ENCODE data around the gene SYNGR3. TPM values are rescaled to one million over a fixed set of nuclear protein-coding genes. Genes with fewer than 3 reads are reported as not detected.

The SYNGR3 gene
- total RNA-seq, 1 donor from 2014 or later = 6.0 TPM

GRCh38 chr16:1990101-1990350, 256 bp downstream of the SYNGR3 start:
- no peak for DNase-seq (ENCODE audit: low read depth)
- H3K9ac ChIP-seq (ENCODE audit: low read length) = no peak overlapping the region
- Mint-ChIP-seq H3K36me3 (ENCODE audit: low read depth, unreplicated experiment) (peaks cover 3% of the 10 kb centered on the region), H3K4me3 (ENCODE audit: unreplicated experiment) (no peak overlapping the region), H3K27ac (ENCODE audit: unreplicated experiment) (no peak overlapping the region), H3K27me3 (ENCODE audit: low read depth, unreplicated experiment) (peaks cover 17% of the 10 kb centered on the region), H3K4me1 (ENCODE audit: low read depth, unreplicated experiment) (no peaks in the 10 kb centered on the region), H3K9me3 (ENCODE audit: unreplicated experiment) (no peaks in the 10 kb centered on the region)
- peaks cover 14% of the 10 kb centered on the region for H4K20me1 ChIP-seq (ENCODE audit: insufficient read depth, low read length)
- peaks cover 12% of the 10 kb centered on the region for H3K79me2 ChIP-seq (ENCODE audit: insufficient read depth, low read length)
- FAIRE-seq = no peak
- peak overlapping the region; percentile 48 for H3K4me2 ChIP-seq (ENCODE audit: low read length)
- H3K27me3 ChIP-seq (ENCODE audit: insufficient read depth, low read length) = peaks cover 25% of the 10 kb centered on the region
- peaks cover 19% of the 10 kb centered on the region for H3K4me1 ChIP-seq (ENCODE audit: insufficient read depth, low read length)
- no peak overlapping the region for H2AFZ ChIP-seq (ENCODE audit: low read depth, low read length)
- no peak overlapping the region for H3K27ac ChIP-seq (ENCODE audit: low read depth, low read length)
- peaks cover 3% of the 10 kb centered on the region for H3K9me3 ChIP-seq (ENCODE audit: insufficient read depth, low read depth, low read length)
- peaks cover 5% of the 10 kb centered on the region for H3K36me3 ChIP-seq (ENCODE audit: insufficient read depth, low read length)
- no peak overlapping the region for H3K4me3 ChIP-seq (ENCODE audit: insufficient read depth, low read depth, low read length)
- TF ChIP-seq EZH2 (IDR thresholded peaks at IDR 0.05; ENCODE audit: insufficient read depth, low read length) = no peak
- TF ChIP-seq, protein P1, sequence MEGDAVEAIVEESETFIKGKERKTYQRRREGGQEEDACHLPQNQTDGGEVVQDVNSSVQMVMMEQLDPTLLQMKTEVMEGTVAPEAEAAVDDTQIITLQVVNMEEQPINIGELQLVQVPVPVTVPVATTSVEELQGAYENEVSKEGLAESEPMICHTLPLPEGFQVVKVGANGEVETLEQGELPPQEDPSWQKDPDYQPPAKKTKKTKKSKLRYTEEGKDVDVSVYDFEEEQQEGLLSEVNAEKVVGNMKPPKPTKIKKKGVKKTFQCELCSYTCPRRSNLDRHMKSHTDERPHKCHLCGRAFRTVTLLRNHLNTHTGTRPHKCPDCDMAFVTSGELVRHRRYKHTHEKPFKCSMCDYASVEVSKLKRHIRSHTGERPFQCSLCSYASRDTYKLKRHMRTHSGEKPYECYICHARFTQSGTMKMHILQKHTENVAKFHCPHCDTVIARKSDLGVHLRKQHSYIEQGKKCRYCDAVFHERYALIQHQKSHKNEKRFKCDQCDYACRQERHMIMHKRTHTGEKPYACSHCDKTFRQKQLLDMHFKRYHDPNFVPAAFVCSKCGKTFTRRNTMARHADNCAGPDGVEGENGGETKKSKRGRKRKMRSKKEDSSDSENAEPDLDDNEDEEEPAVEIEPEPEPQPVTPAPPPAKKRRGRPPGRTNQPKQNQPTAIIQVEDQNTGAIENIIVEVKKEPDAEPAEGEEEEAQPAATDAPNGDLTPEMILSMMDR (IDR thresholded peaks at IDR 0.05; ENCODE audit: insufficient read depth, low read depth, low read length) = no peak

DNA sequence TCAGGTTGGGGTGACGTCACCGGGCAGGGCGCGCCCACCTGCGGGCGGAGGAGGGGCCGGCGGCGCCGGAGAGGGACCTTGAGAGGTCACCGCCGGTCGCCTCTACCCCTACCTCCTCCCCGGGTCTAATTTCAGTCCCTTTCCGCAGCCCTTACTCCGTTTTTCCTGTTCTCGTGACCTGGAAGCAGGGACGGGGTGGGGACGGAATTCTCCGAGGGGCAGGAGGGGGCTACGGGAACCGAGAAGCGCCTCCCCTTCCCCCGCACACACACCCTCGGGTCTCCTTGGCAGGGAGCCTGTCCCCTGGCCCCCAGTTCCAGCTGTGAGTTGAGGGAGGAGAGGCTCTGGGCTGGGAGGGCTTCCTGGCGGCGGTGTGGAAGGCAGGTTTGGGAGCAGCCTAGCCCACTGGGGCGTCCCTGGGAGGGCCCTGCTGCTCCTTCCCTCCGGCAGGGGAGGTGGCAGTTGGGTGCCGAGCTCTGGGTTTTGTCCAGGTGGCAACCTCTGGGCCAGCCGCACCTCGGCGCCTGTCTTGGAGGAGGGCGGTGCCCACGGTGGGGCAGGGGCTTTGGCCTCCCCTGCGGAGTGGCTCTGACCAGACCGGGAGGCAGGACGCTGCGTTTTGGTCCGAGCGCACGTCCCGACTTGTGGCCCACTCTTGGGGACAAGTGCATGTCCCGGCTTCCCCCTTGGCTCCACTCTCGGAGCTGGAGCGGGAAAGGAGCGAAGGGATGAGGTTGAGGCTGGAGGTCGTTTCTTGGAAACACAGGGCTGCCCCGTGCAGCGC, 773 bp downstream of the SYNGR3 start:
- Mint-ChIP-seq H3K4me3 (ENCODE audit: unreplicated experiment) (no peak overlapping the region), H3K9me3 (ENCODE audit: unreplicated experiment) (no peaks in the 10 kb centered on the region), H3K27me3 (ENCODE audit: low read depth, unreplicated experiment) (peaks cover 17% of the 10 kb centered on the region), H3K36me3 (ENCODE audit: low read depth, unreplicated experiment) (peaks cover 3% of the 10 kb centered on the region), H3K27ac (ENCODE audit: unreplicated experiment) (no peak overlapping the region), H3K4me1 (ENCODE audit: low read depth, unreplicated experiment) (no peaks in the 10 kb centered on the region)
- H3K4me3 ChIP-seq (ENCODE audit: insufficient read depth, low read depth, low read length) = no peak overlapping the region
- H3K9ac ChIP-seq (ENCODE audit: low read length) = no peak overlapping the region
- H3K27ac ChIP-seq (ENCODE audit: low read depth, low read length) = no peak overlapping the region
- peaks cover 7% of the 10 kb centered on the region for H3K79me2 ChIP-seq (ENCODE audit: insufficient read depth, low read length)
- H3K27me3 ChIP-seq (ENCODE audit: insufficient read depth, low read length) = peaks cover 25% of the 10 kb centered on the region
- H2AFZ ChIP-seq (ENCODE audit: low read depth, low read length) = peak overlapping the region; percentile 34
- peaks cover 9% of the 10 kb centered on the region for H4K20me1 ChIP-seq (ENCODE audit: insufficient read depth, low read length)
- peaks cover 13% of the 10 kb centered on the region for H3K4me1 ChIP-seq (ENCODE audit: insufficient read depth, low read length)
- H3K4me2 ChIP-seq (ENCODE audit: low read length) = peak overlapping the region; percentile 30
- H3K36me3 ChIP-seq (ENCODE audit: insufficient read depth, low read length) = peaks cover 5% of the 10 kb centered on the region
- DNase-seq (ENCODE audit: low read depth) (no peak), FAIRE-seq (no peak)
- H3K9me3 ChIP-seq (ENCODE audit: insufficient read depth, low read depth, low read length) = peaks cover 3% of the 10 kb centered on the region
- TF ChIP-seq, protein P1 (IDR thresholded peaks at IDR 0.05; ENCODE audit: insufficient read depth, low read depth, low read length) = no peak
- peak; percentile 99 for TF ChIP-seq EZH2 (IDR thresholded peaks at IDR 0.05; ENCODE audit: insufficient read depth, low read length)

- TF ChIP-seq, protein P1 (IDR thresholded peaks at IDR 0.05; ENCODE audit: insufficient read depth, low read depth, low read length) = no peak
- peak; percentile 78 for TF ChIP-seq EZH2 (IDR thresholded peaks at IDR 0.05; ENCODE audit: insufficient read depth, low read length)
- no peak overlapping the region for H3K4me3 ChIP-seq (ENCODE audit: insufficient read depth, low read depth, low read length)
- H3K4me1 Mint-ChIP-seq (ENCODE audit: low read depth, unreplicated experiment) = no peaks in the 10 kb centered on the region
- no peak overlapping the region for H2AFZ ChIP-seq (ENCODE audit: low read depth, low read length)
- no peaks in the 10 kb centered on the region for H3K9me3 Mint-ChIP-seq (ENCODE audit: unreplicated experiment)
- peaks cover 1% of the 10 kb centered on the region for H3K79me2 ChIP-seq (ENCODE audit: insufficient read depth, low read length)
- peaks cover 17% of the 10 kb centered on the region for H3K27me3 Mint-ChIP-seq (ENCODE audit: low read depth, unreplicated experiment)
- H3K36me3 ChIP-seq (ENCODE audit: insufficient read depth, low read length) = peaks cover 5% of the 10 kb centered on the region
- no peak overlapping the region for H3K27ac ChIP-seq (ENCODE audit: low read depth, low read length)
- H3K4me3 Mint-ChIP-seq (ENCODE audit: unreplicated experiment) = no peak overlapping the region
- no peak for DNase-seq (ENCODE audit: low read depth)
- peaks cover 3% of the 10 kb centered on the region for H3K9me3 ChIP-seq (ENCODE audit: insufficient read depth, low read depth, low read length)
- peaks cover 25% of the 10 kb centered on the region for H3K27me3 ChIP-seq (ENCODE audit: insufficient read depth, low read length)
- no peak overlapping the region for H3K9ac ChIP-seq (ENCODE audit: low read length)
- H3K27ac Mint-ChIP-seq (ENCODE audit: unreplicated experiment) = peak overlapping the region; percentile 68
- H3K36me3 Mint-ChIP-seq (ENCODE audit: low read depth, unreplicated experiment) = peaks cover 3% of the 10 kb centered on the region
- FAIRE-seq = no peak
- H3K4me2 ChIP-seq (ENCODE audit: low read length) = no peak overlapping the region
- peaks cover 3% of the 10 kb centered on the region for H4K20me1 ChIP-seq (ENCODE audit: insufficient read depth, low read length)
- H3K4me1 ChIP-seq (ENCODE audit: insufficient read depth, low read length) = peaks cover 13% of the 10 kb centered on the region
Measured at GRCh38 chr16:1991135-1991551, 1.4 kb downstream of the SYNGR3 start.
